Ectodermal cell (in vitro differentiated cells): ENCODE data around the gene FRMD4B.
"Not testable (repeated sequence)": the region's sequence is repeated elsewhere in the genome, so short reads cannot be mapped to it uniquely, and the experiment has no call there.

Experiments
- H3K27ac ChIP-seq: 2 replicates; pipeline ENCODE4 v1.7.0; 2013; ENCODE audit warnings: mild to moderate bottlenecking, low read depth, low read length; ENCODE audit not compliant: insufficient read depth, poor library complexity, severe bottlenecking
- H3K27me3 ChIP-seq: 2 replicates; pipeline ENCODE4 v1.7.0; 2013; ENCODE audit warnings: mild to moderate bottlenecking, low read length; ENCODE audit not compliant: insufficient read depth, control insufficient read depth, poor library complexity, severe bottlenecking
- H3K36me3 ChIP-seq: one replicate; pipeline ENCODE4 v1.7.0; 2013; ENCODE audit warnings: low read length; ENCODE audit not compliant: control insufficient read depth, insufficient read depth
- H3K4me1 ChIP-seq: one replicate; pipeline ENCODE4 v1.7.0; 2013; ENCODE audit warnings: low read length; ENCODE audit not compliant: control insufficient read depth, insufficient read depth
- H3K4me3 ChIP-seq: 2 replicates; pipeline ENCODE4 v1.7.0; 2013; ENCODE audit warnings: low read depth, low read length, control low read depth; ENCODE audit not compliant: insufficient read depth
- H3K9me3 ChIP-seq: 2 replicates; pipeline ENCODE4 v1.7.0; 2013; ENCODE audit warnings: mild to moderate bottlenecking, low read length, moderate library complexity; ENCODE audit not compliant: control insufficient read depth
- WGBS, 2 experiments: methylation state at CpG; one replicate each; pipeline ENCODE4 v1.1.7; 2013; ENCODE audit warnings: missing lambda C conversion rate in 2 of 2; 5-methylcytosine and 5-hydroxymethylcytosine counted together

FRMD4B gene

GRCh38 chr3:69328103-69328962, 57.6 kb downstream of the FRMD4B start:
- Histone ChIP-seq H3K4me3 (no peak overlapping the region), H3K27me3 (no peaks in the 10 kb centered on the region), H3K4me1 (no peaks in the 10 kb centered on the region), H3K27ac (no peak overlapping the region), H3K36me3 (no peaks in the 10 kb centered on the region), H3K9me3 (no peaks in the 10 kb centered on the region)
- WGBS, 2 experiments, result 93 to 96% methylated on average over 3 to 4 of the region's 4 CpGs

GRCh38 chr3:69326855-69327300, 59.0 kb downstream of the FRMD4B start:
- Histone ChIP-seq H3K4me1 (no peaks in the 10 kb centered on the region), H3K27ac (no peak overlapping the region), H3K27me3 (no peaks in the 10 kb centered on the region), H3K4me3 (no peak overlapping the region), H3K9me3 (no peaks in the 10 kb centered on the region), H3K36me3 (no peaks in the 10 kb centered on the region)
- 86 to 91% methylated on average over 4 of the region's 4 CpGs for WGBS, 2 experiments

- Histone ChIP-seq H3K27ac (no peak overlapping the region), H3K9me3 (no peaks in the 10 kb centered on the region), H3K36me3 (no peaks in the 10 kb centered on the region), H3K4me3 (no peak overlapping the region), H3K27me3 (no peaks in the 10 kb centered on the region), H3K4me1 (no peaks in the 10 kb centered on the region)
- 91 to 100% methylated on average over 2 of the region's 2 CpGs for WGBS, 2 experiments
Measured at GRCh38 chr3:69325151-69325550, 60.7 kb downstream of the FRMD4B start.

GRCh38 chr3:69324362-69325025, 61.4 kb downstream of the FRMD4B start:
- no peaks in the 10 kb centered on the region for H3K27me3 ChIP-seq
- H3K36me3 ChIP-seq, result no peaks in the 10 kb centered on the region
- H3K27ac ChIP-seq, result no peak overlapping the region
- H3K4me1 ChIP-seq, result no peaks in the 10 kb centered on the region
- H3K4me3 ChIP-seq, result no peak overlapping the region
- WGBS, 2 experiments, result 81 to 85% methylated on average over 6 of the region's 7 CpGs
- no peaks in the 10 kb centered on the region for H3K9me3 ChIP-seq

GRCh38 chr3:69323941-69324340, 61.9 kb downstream of the FRMD4B start:
- Histone ChIP-seq H3K27ac (no peak overlapping the region), H3K9me3 (no peaks in the 10 kb centered on the region), H3K4me3 (no peak overlapping the region), H3K4me1 (no peaks in the 10 kb centered on the region), H3K27me3 (no peaks in the 10 kb centered on the region), H3K36me3 (no peaks in the 10 kb centered on the region)
- WGBS, 2 experiments, result 95 to 97% methylated on average over 1 of the region's 1 CpG

GRCh38 chr3:69322512-69322911, 63.4 kb downstream of the FRMD4B start:
- not testable (repeated sequence) for H3K27ac ChIP-seq, H3K9me3 ChIP-seq, H3K4me3 ChIP-seq, H3K36me3 ChIP-seq, H3K4me1 ChIP-seq, H3K27me3 ChIP-seq
- WGBS, 2 experiments, result 88 to 95% methylated on average over 4 of the region's 4 CpGs

GRCh38 chr3:69322158-69322509, 63.8 kb downstream of the FRMD4B start:
- no peak overlapping the region for H3K4me3 ChIP-seq
- H3K36me3 ChIP-seq, result no peaks in the 10 kb centered on the region
- WGBS, 2 experiments, result 90 to 91% methylated on average over 4 of the region's 4 CpGs
- no peaks in the 10 kb centered on the region for H3K4me1 ChIP-seq
- no peaks in the 10 kb centered on the region for H3K9me3 ChIP-seq
- H3K27ac ChIP-seq, result no peak overlapping the region
- no peaks in the 10 kb centered on the region for H3K27me3 ChIP-seq

- H3K36me3 ChIP-seq, result no peaks in the 10 kb centered on the region
- H3K4me1 ChIP-seq, result no peaks in the 10 kb centered on the region
- no peak overlapping the region for H3K4me3 ChIP-seq
- no peak overlapping the region for H3K27ac ChIP-seq
- 93 to 96% methylated on average over 9 of the region's 9 CpGs for WGBS, 2 experiments
- H3K27me3 ChIP-seq, result no peaks in the 10 kb centered on the region
- H3K9me3 ChIP-seq, result no peaks in the 10 kb centered on the region
Measured at GRCh38 chr3:69321301-69322157, 64.4 kb downstream of the FRMD4B start.

- Histone ChIP-seq H3K27me3 (no peaks in the 10 kb centered on the region), H3K4me1 (no peaks in the 10 kb centered on the region), H3K36me3 (no peaks in the 10 kb centered on the region), H3K27ac (no peak overlapping the region), H3K9me3 (no peaks in the 10 kb centered on the region), H3K4me3 (no peak overlapping the region)
- WGBS, 2 experiments, result 92 to 97% methylated on average over 3 to 4 of the region's 4 CpGs
Measured at GRCh38 chr3:69320871-69321271, 65.0 kb downstream of the FRMD4B start.

- H3K27ac ChIP-seq, result no peak overlapping the region
- H3K9me3 ChIP-seq, result no peaks in the 10 kb centered on the region
- H3K27me3 ChIP-seq, result no peaks in the 10 kb centered on the region
- WGBS, 2 experiments, result 90 to 97% methylated on average over 4 of the region's 4 CpGs
- no peak overlapping the region for H3K4me3 ChIP-seq
- no peaks in the 10 kb centered on the region for H3K36me3 ChIP-seq
- no peaks in the 10 kb centered on the region for H3K4me1 ChIP-seq
Measured at GRCh38 chr3:69319652-69320051, 66.2 kb downstream of the FRMD4B start.
